Neuron (in vitro differentiated cells): ENCODE measurements around the gene GTF2A1L.
"Not testable (repeated sequence)": the region's sequence is repeated elsewhere in the genome, so short reads cannot be mapped to it uniquely, and the experiment has no call there.

Experiments
- H2AFZ ChIP-seq: one replicate; pipeline ENCODE4 v1.6.1; 2013; ENCODE audit warnings: low read depth, mild to moderate bottlenecking, inconsistent platforms, low read length, moderate library complexity
- H3K27me3 ChIP-seq: one replicate; pipeline ENCODE4 v1.6.1; 2013; ENCODE audit warnings: low read length; ENCODE audit not compliant: insufficient read depth
- H3K36me3 ChIP-seq: one replicate; pipeline ENCODE4 v1.6.1; 2013; ENCODE audit warnings: low read length; ENCODE audit not compliant: insufficient read depth
- H3K4me1 ChIP-seq: one replicate; pipeline ENCODE4 v1.6.1; 2013; ENCODE audit warnings: low read length; ENCODE audit not compliant: insufficient read depth
- H3K4me3 ChIP-seq: 2 replicates; pipeline ENCODE4 v1.5.1; 2013; ENCODE audit warnings: mild to moderate bottlenecking, low read length, moderate library complexity
- H3K9me3 ChIP-seq: one replicate; pipeline ENCODE4 v1.6.1; 2013; ENCODE audit warnings: low read length

GTF2A1L gene

GRCh38 chr2:48622691-48623090 lies 5.0 kb downstream of the GTF2A1L start:
- not testable (repeated sequence) for H3K27me3 ChIP-seq

DNA sequence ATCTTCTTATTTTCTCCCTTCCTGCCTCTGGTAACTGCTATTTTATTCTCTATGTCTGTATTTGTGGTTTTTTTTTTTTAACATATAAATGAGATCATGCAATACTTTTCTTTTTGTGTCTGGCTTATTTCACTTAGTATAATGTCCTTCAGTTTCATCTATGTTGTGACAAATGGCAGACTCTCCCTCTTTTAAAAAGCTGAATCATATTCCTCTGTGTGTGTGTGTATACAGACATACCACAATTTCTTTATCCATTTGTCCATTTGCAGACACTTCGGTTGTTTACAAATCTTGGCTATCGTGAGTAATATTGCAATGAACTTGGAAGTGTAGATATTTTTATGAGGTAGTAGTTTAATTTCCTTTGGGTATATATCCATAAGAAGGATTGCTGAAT lies 7.0 kb downstream of the GTF2A1L start:
- Histone ChIP-seq H3K4me1 (no peaks in the 10 kb centered on the region), H3K27me3 (no peaks in the 10 kb centered on the region), H2AFZ (no peak overlapping the region), H3K36me3 (no peaks in the 10 kb centered on the region), H3K9me3 (no peaks in the 10 kb centered on the region), H3K4me3 (no peak overlapping the region)

More at GRCh38 chr2:48622691-48623090, 5.0 kb downstream of the GTF2A1L start:
- H3K4me3 ChIP-seq, H3K36me3 ChIP-seq, H3K4me1 ChIP-seq, H2AFZ ChIP-seq, H3K9me3 ChIP-seq: not testable (repeated sequence)

DNA sequence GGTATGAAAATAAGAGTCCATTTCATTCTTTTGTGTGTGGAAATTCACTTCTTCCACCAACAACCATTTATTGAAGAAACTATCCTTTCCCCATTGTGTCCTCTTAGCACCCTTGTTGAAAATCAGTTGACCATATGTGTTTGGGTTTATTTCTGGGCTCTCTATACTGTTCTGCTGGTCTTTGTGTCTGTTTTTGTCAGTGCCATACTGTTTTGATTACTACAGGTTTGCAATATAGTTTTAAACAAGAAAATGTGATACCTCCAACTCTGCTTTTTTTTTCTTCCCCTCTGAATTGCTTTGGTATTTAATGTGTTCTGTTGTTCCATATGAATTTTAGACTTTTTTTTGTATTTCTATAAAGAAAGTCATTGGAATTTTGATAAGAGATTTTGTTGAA lies 8.4 kb downstream of the GTF2A1L start:
- Histone ChIP-seq H3K4me3 (no peak overlapping the region), H3K36me3 (no peaks in the 10 kb centered on the region), H3K9me3 (no peaks in the 10 kb centered on the region), H3K4me1 (no peaks in the 10 kb centered on the region), H3K27me3 (no peaks in the 10 kb centered on the region), H2AFZ (no peak overlapping the region)

DNA sequence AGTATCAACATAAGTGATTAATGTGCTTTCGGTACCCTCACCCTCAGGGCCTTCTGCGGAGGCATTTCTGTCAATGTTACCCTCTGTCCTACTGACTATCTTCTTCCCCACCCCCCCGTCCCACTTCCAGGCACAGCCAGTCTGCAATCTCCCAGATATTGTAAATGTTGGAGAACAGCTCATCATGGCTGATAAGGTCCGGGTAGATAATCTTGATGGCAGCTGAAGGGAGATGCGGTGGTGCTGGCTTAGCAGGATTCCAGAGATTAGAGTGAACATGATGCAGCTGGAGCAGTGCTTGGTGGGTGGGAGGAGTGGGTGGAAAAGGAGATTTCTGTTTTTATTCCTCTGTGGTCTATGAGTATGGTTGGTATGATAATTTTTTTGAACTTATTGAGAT lies 15.5 kb downstream of the GTF2A1L start:
- Histone ChIP-seq H3K9me3 (peaks cover 6% of the 10 kb centered on the region), H3K27me3 (no peaks in the 10 kb centered on the region), H3K4me1 (no peaks in the 10 kb centered on the region), H3K36me3 (no peaks in the 10 kb centered on the region), H3K4me3 (no peak overlapping the region), H2AFZ (no peak overlapping the region)

DNA sequence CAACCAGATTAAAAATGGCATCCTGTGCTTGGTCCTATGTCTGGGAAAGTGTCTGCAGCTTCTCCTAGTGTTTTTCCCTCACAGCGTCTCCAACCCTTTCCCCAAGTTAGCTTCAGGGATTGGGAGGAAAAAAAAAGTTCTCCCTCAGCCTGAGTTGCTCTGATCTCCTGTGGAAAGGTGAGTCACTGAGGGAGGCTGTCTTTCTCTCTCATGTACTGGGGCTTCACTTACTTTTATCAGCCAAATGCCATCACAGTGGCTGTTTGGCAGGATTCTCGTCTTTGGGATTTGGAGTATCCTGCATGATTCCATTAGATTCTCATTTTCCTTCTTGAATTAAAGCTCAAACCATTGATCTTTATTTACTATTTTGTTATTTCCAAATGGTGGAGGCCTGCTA lies 18.1 kb downstream of the GTF2A1L start:
- Histone ChIP-seq H3K27me3 (no peaks in the 10 kb centered on the region), H3K4me3 (no peak overlapping the region), H3K36me3 (no peaks in the 10 kb centered on the region), H3K9me3 (peaks cover 6% of the 10 kb centered on the region), H3K4me1 (no peaks in the 10 kb centered on the region), H2AFZ (no peak overlapping the region)

- Histone ChIP-seq H3K9me3 (peaks cover 6% of the 10 kb centered on the region), H3K27me3 (no peaks in the 10 kb centered on the region), H3K36me3 (no peaks in the 10 kb centered on the region), H3K4me3 (no peak overlapping the region), H2AFZ (no peak overlapping the region), H3K4me1 (no peaks in the 10 kb centered on the region)
These were observed 20.6 kb downstream of the GTF2A1L start for GRCh38 chr2:48638261-48638660.

DNA sequence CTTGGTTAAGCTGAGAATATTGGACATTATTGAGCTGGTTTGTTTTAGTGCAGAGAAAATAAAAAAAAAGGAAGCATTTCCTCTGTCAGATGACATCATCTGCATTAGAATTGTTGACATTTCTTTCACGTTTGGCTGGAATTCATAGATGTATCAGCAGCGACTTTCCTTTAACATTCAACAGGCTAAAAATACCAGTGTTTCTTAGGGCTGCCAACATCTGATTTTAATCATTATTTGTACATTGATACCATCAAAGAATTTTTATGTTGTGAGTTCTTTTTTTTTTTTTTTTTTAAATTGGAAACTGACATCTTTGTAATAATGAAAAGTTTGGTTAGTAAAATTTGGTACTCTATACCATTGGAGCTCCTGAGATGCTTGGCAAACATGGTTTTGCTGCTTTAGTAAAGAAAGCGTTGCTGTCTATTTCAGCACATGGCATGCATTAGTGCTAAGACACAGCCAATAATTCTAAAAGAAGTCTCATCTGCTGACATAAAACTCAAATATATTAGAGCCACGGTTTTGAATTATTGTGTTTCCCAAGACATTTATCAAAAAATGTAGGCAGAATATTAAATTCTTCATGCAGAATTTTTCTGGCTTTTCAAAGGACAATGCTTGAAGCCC lies 33.6 kb downstream of the GTF2A1L start:
- H3K9me3 ChIP-seq: no peaks in the 10 kb centered on the region
- no peaks in the 10 kb centered on the region for H3K36me3 ChIP-seq
- H3K4me3 ChIP-seq: no peak overlapping the region
- H2AFZ ChIP-seq: no peak overlapping the region
- H3K27me3 ChIP-seq: no peaks in the 10 kb centered on the region
- H3K4me1 ChIP-seq: peaks cover 8% of the 10 kb centered on the region

DNA sequence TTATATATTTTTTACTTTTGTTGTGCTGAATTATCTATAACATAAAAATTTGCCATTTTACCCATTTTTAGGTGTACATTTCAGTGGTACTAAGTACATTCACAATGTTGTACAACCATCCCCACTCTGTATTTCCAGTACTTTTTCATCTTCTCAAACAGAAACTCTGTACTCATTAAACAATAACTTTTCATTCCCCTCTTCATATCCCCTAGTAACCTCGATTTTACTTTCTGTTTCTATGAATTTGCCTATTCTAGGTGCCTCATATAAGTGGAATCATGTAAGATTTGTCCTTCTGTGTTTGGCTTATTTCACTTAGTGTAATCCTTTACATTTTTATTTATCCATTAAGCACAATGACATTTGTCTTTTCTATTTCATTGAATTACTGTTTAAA lies 51.3 kb downstream of the GTF2A1L start:
- Histone ChIP-seq H2AFZ (no peak overlapping the region), H3K4me3 (no peak overlapping the region), H3K27me3 (no peaks in the 10 kb centered on the region), H3K4me1 (no peaks in the 10 kb centered on the region), H3K9me3 (no peaks in the 10 kb centered on the region), H3K36me3 (no peaks in the 10 kb centered on the region)

DNA sequence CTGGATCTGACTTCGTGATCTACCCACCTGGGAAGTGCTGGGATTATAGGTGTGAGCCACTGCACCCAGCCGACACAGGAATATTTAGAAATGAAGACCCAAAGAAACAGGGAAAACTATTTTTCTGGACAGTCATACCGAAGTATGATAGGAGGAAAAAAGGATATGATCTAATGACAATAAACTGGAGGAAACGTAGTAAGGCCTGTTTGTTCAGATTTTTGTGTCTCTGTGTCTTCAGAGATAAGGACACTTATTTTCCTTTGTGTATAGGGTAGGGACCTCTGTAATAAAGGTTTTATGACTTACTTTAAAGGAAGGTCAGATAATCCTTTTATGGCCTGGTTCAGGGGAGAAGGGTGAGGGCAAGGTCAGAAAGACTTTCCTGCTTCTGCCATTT lies 55.9 kb downstream of the GTF2A1L start:
- Histone ChIP-seq H3K36me3 (no peaks in the 10 kb centered on the region), H3K4me3 (no peak overlapping the region), H3K27me3 (no peaks in the 10 kb centered on the region), H3K9me3 (no peaks in the 10 kb centered on the region), H2AFZ (no peak overlapping the region), H3K4me1 (peaks cover 11% of the 10 kb centered on the region)

GRCh38 chr2:48674933-48675332 lies 57.3 kb downstream of the GTF2A1L start:
- Histone ChIP-seq H2AFZ (no peak overlapping the region), H3K9me3 (no peaks in the 10 kb centered on the region), H3K4me1 (peaks cover 11% of the 10 kb centered on the region), H3K27me3 (no peaks in the 10 kb centered on the region), H3K36me3 (no peaks in the 10 kb centered on the region), H3K4me3 (no peak overlapping the region)

DNA sequence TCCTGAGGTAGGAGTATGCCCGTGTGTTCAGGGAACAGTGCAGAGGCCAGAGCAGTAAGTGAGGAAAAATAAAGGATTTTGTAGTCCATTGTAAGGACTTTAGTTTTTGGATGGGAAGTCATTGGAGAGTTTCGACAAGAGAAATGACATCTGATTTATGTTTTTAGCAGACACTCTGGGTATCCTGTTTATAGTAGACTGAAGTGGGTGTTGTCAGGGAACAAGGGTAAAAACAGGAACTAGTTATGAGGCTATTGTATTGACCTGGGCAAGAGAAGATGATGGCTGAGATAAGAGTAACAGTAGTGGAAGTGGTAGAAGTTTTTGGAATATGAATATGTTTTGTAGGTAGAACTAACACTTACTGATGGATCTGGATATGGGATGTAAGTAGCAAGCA lies 59.8 kb downstream of the GTF2A1L start:
- Histone ChIP-seq H3K36me3 (no peaks in the 10 kb centered on the region), H3K4me1 (peaks cover 11% of the 10 kb centered on the region), H3K4me3 (no peak overlapping the region), H2AFZ (no peak overlapping the region), H3K27me3 (no peaks in the 10 kb centered on the region), H3K9me3 (no peaks in the 10 kb centered on the region)

- Histone ChIP-seq H3K9me3 (no peaks in the 10 kb centered on the region), H3K27me3 (no peaks in the 10 kb centered on the region), H2AFZ (no peak overlapping the region), H3K36me3 (no peaks in the 10 kb centered on the region), H3K4me3 (no peak overlapping the region), H3K4me1 (no peaks in the 10 kb centered on the region)
These were observed 67.5 kb downstream of the GTF2A1L start for GRCh38 chr2:48685126-48685525.

GRCh38 chr2:48691935-48692691 lies 74.5 kb downstream of the GTF2A1L start:
- Histone ChIP-seq H3K27me3 (no peaks in the 10 kb centered on the region), H3K4me3 (no peak overlapping the region)

DNA sequence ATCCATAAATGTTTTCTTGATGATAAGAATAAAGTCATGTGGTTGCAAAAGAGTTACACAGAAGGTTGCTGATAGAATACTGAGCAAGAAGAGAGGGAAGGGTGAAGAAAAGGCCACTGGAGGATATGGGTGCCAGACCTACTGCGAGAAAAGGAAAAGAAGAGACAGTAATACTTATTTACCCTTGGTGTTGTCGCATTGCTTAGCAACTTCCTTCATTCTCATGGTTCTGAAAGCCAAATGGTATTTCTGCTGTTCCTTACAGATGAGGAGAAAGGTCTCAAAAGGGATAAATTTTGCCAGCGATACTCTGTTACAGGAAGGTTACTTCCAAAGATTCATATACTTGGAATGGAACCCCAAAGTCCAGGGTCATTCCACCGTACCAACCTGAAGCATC lies 75.4 kb downstream of the GTF2A1L start:
- H3K9me3 ChIP-seq: no peaks in the 10 kb centered on the region
- H2AFZ ChIP-seq: no peak overlapping the region
- H3K36me3 ChIP-seq: no peaks in the 10 kb centered on the region
- no peaks in the 10 kb centered on the region for H3K27me3 ChIP-seq
- peaks cover 29% of the 10 kb centered on the region for H3K4me1 ChIP-seq
- H3K4me3 ChIP-seq: no peak overlapping the region

More at GRCh38 chr2:48691935-48692691, 74.5 kb downstream of the GTF2A1L start:
- Histone ChIP-seq H3K36me3 (no peaks in the 10 kb centered on the region), H3K4me1 (peaks cover 29% of the 10 kb centered on the region), H3K9me3 (no peaks in the 10 kb centered on the region), H2AFZ (no peak overlapping the region)
